GM19023 (cell line): ENCODE measurements around the gene FANCC.

Experiments
- ATAC-seq: cut with Tn5 transposase; IDR thresholded peaks from one replicate; pipeline ENCODE4 v1.9.1; 2021; ENCODE audit warnings: mild to moderate bottlenecking, moderate library complexity; ENCODE audit not compliant: unreplicated experiment

Gene FANCC

DNA sequence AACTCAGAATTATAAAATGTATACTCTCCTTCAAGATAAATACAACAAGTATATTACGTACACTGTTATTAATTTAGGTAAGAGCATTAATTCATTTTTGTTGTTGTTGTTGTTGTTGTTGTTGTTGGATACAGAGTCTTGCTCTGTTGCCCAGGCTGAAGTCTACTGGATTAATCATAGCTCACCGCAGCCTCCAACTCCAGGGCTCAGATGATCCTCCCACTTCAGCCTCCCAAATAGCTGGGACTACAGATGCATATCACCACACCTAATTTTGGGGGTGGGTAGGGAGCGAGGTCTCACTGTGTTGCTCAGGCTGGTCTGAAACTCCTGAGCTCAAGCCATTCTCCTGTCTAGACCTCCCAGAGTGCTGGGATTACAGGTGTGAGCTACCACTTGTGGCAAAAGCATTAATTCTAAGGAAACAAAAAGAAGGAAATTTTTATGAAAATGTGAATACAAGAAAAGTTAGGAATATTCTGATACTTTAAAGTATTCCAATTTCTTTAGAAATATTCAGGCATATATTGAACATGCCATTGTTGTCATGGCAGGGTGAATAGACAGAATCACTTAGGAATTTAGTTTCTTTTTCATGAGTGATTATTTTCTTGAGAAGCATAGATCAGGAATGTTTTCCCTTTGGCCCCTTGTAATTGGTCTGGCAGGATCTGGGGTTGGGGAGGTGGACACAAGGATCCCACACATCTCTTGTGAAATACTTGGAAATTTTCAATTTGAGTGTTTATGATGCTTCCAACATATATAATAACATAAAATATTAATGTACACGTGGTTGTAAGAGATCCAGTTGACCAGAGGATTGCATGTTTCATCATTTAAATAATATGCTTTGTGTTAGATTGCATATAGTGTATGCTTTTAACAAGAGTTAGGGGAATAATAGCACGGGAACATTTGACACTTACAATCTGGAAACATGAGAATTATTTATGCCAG lies 263.6 kb downstream of the FANCC start:
- no peak for ATAC-seq

DNA sequence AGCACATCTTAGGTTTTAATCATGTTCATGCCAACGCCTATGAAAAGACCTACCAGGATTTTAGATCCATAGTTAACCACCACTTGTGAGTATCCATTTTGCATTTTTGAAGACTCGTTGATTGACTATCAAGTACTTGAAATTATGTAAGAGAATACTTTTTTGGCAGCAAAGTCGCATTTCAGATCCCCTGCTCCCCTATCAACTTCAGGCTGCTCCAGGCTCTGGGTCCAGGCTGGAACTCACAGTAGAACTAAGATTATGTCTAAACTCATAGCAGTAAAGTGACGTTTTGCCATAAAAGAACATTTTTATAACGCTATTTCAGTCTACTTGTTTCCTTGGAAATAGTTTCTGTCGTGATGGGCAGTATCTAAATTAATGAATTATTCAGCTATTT lies 267.7 kb downstream of the FANCC start:
- ATAC-seq = no peak
